Mammary microvascular endothelial cell (primary cell): Measurements from ENCODE around the gene TBC1D30. TPM values are rescaled to one million over a fixed set of nuclear protein-coding genes. Genes with fewer than 3 reads are reported as not detected.

Source experiments
- total RNA-seq: library from RNA; depleted of rRNA; stranded (reverse); fragments of >200 nt; gene quantifications from 2 replicates; pipeline ENCODE4 v1.2.3, GENCODE V29; 2015

The TBC1D30 gene
- 17.5 and 24.4 TPM in 2 replicates for total RNA-seq

DNA sequence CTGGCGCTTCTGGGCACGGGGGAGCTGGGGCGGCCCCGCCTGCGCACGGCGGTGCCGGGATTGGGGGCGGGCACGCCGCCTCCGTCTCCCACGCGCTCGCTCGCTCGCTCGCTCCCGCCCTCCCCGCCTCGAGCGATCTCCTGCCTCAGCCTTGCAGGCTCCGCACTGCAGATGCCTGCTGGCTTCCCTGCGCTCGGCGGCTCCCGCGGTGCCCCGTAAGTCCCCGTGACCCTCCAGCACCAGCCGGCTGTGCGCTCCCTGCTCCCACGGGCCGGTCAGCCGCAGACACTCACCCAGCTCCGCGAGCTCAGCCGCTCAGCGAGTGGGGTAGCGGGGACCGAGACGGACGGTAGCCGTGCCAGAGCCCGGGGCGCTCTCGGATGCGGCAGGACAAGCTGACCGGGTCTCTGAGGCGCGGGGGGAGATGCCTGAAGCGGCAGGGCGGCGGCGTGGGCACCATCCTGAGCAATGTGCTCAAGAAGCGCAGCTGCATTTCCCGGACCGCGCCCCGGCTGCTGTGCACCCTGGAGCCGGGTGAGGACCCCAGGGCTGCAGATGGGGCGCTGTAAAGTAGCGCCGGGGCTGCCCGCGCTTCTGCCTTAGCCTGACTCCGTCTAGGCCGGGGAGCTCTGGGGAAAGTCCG lies at the start of gene TBC1D30:
TSS of gene TBC1D30 (plus strand) at position 148 of the 643 bp plus-strand sequence. CDS start at position 381, 233 bp downstream.

Other genes with a start within 250 kb of the TBC1D30 start
- gene RASSF3, start 214.2 kb upstream of the TBC1D30 start, total RNA-seq, result 47.1 and 49.6 TPM in 2 replicates
- 164 and 165 TPM in 2 replicates for gene GNS, start 65.2 kb upstream of the TBC1D30 start, total RNA-seq